HL-60 (cell line): ENCODE measurements around the gene CCDC158.

Source experiments
- DNase-seq, 2 experiments: peaks; one replicate each; pipeline ENCODE4 v3.0.0-alpha.2; 2010 to 2020; ENCODE audit warnings: low read depth in 1 of 2, low spot score in 1 of 2
- H3K27ac ChIP-seq: fragments of 250-450 bp; sonication (Bioruptor Pico); replicated peaks from 2 replicates; pipeline ENCODE4 v1.5.1; 2020; ENCODE audit warnings: mild to moderate bottlenecking, moderate library complexity
- H3K27me3 ChIP-seq: fragments of 250-450 bp; sonication (Bioruptor Pico); 2 replicates; pipeline ENCODE4 v1.5.1; 2021; ENCODE audit warnings: mild to moderate bottlenecking, moderate library complexity; ENCODE audit not compliant: insufficient read depth, poor library complexity, severe bottlenecking
- H3K4me3 ChIP-seq: replicated peaks from 2 replicates; pipeline ENCODE4 v1.5.1; 2011; ENCODE audit warnings: mild to moderate bottlenecking, control low read depth, low read length; ENCODE audit not compliant: insufficient read depth
- CTCF ChIP-seq: IDR thresholded peaks from one replicate; pipeline ENCODE4 v1.5.1; 2011; ENCODE audit warnings: low read length, control low read depth, inconsistent platforms; ENCODE audit not compliant: insufficient read depth
- GABPA ChIP-seq: IDR thresholded peaks from 2 replicates; pipeline ENCODE4 v1.6.1; 2012; ENCODE audit warnings: low read depth
- POLR2AphosphoS5 ChIP-seq: IDR thresholded peaks from 2 replicates; pipeline ENCODE4 v1.6.1; 2012; ENCODE audit warnings: low read depth
- REST ChIP-seq: IDR thresholded peaks from 2 replicates; pipeline ENCODE4 v1.6.1; 2012; ENCODE audit warnings: low read depth; ENCODE audit not compliant: insufficient replicate concordance
- SPI1 ChIP-seq: IDR thresholded peaks from 2 replicates; pipeline ENCODE4 v1.6.1; 2012; ENCODE audit warnings: low read depth, mild to moderate bottlenecking, borderline replicate concordance

The CCDC158 gene

GRCh38 chr4:76443376-76443775, 22.4 kb upstream of the CCDC158 start:
- DNase-seq: no peak
- Histone ChIP-seq H3K27ac (no peak overlapping the region), H3K4me3 (no peak overlapping the region), H3K27me3 (peaks cover 4% of the 10 kb centered on the region)
- TF ChIP-seq REST (no peak), POLR2AphosphoS5 (no peak), CTCF (no peak), GABPA (no peak), SPI1 (no peak)

- Histone ChIP-seq H3K27ac (no peak overlapping the region), H3K4me3 (no peak overlapping the region), H3K27me3 (peaks cover 7% of the 10 kb centered on the region)
- TF ChIP-seq SPI1: no peak
- TF ChIP-seq CTCF: no peak
- no peak for TF ChIP-seq GABPA
- TF ChIP-seq REST: no peak
- DNase-seq: no peak
These were observed 21.9 kb upstream of the CCDC158 start for GRCh38 chr4:76442807-76443206.

- Histone ChIP-seq H3K27me3 (peaks cover 12% of the 10 kb centered on the region), H3K4me3 (no peak overlapping the region), H3K27ac (no peak overlapping the region)
- DNase-seq: no peak
- TF ChIP-seq GABPA (no peak), CTCF (no peak), REST (no peak), POLR2AphosphoS5 (no peak), SPI1 (no peak)
These were observed 20.9 kb upstream of the CCDC158 start for GRCh38 chr4:76441881-76442280.
